Uterus (tissue), 4 donors: ENCODE measurements around the gene SLC36A4. TPM values are rescaled to one million over a fixed set of nuclear protein-coding genes. Genes with fewer than 3 reads are reported as not detected.

Experiments
- DNase-seq, 2 donors: peaks; one replicate each; pipeline ENCODE4 v3.0.0-alpha.2; 2019 to 2020
- H3K27ac ChIP-seq, 2 donors: fragments of 200-600 bp; sonication (generic); 1 replicate in 1 of 2; 2 replicates in 1 of 2; pipeline ENCODE4 v1.5.1; 2016 to 2018
- H3K27me3 ChIP-seq, 2 donors: fragments of 200-600 bp; sonication (generic); one replicate each; pipeline ENCODE4 v1.5.1; 2018 to 2019; ENCODE audit warnings: control low read depth in 1 of 2
- H3K36me3 ChIP-seq, 2 donors: fragments of 200-600 bp; sonication (generic); one replicate each; pipeline ENCODE4 v1.5.1; 2019; ENCODE audit warnings: control low read depth in 1 of 2
- H3K4me1 ChIP-seq, 2 donors: fragments of 200-600 bp; sonication (generic); one replicate each; pipeline ENCODE4 v1.5.1; 2018 to 2019; ENCODE audit warnings: control low read depth in 1 of 2
- H3K4me3 ChIP-seq, 2 donors: fragments of 200-600 bp; sonication (generic); 1 replicate in 1 of 2; 2 replicates in 1 of 2; pipeline ENCODE4 v1.5.1; 2018 to 2019; ENCODE audit warnings: mild to moderate bottlenecking in 1 of 2
- H3K9me3 ChIP-seq, 2 donors: fragments of 200-600 bp; sonication (generic); one replicate each; pipeline ENCODE4 v1.5.1; 2019; ENCODE audit warnings: control low read depth in 1 of 2
- POLR2A ChIP-seq, 2 donors: fragments of 450-650 bp; IDR thresholded peaks; one replicate each; pipeline ENCODE4 v1.6.1; 2016; ENCODE audit warnings: antibody characterized with exemption in 2 of 2, mild to moderate bottlenecking in 1 of 2, moderate library complexity in 1 of 2
- intact Hi-C: fragments of 100-400 bp; cut with DNase I; formaldehyde crosslinking; loops from one replicate; pipeline ENCODE4 v1.15.1; 2023; ENCODE audit warnings: low total_unique reads
- total RNA-seq, 4 donors: library from RNA; depleted of rRNA in 3 of 4; stranded (reverse); fragments of >200 nt in 3 of 4; gene quantifications; one replicate each; pipeline versions ENCODE4 v1.1.0 to v1.2.4, GENCODE V29; 2014 to 2023
- TF ChIP-seq, protein P1 (sequence below), 4 experiments: fragments of 200-600 bp in 2 of 4; fragments of 450-650 bp in 2 of 4; sonication (generic) in 2 of 4; IDR thresholded peaks; one replicate each; pipeline ENCODE4 v1.5.1; 2016 to 2019; ENCODE audit warnings: antibody characterized with exemption in 4 of 4, mild to moderate bottlenecking in 2 of 4, moderate library complexity in 1 of 4
- donor health status: DM: yes; HTN: yes; CAD: no.

Gene SLC36A4
- total RNA-seq, 4 donors from 2014 or later: 24.5 to 49.4 (median 29.4) TPM

DNA sequence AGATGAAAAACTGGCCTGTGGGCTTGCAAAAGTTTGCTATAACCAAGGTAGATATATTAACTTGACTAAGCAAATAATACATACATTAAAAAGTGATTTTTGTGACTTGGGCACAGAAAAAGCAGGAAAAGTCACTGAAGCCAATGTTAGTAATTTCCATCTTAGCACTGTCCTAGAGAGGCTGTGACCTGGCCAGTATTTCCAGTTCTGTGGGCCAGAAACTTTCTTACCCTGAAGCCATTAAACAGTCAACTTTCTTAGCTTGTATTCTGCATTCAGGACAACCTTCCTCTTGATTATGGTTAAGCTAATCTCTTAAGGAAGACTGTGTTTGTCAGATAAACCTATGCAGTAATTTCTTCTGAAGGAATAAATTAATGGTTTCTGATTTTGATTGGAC is 22.3 kb upstream of the SLC36A4 start:
- no peaks in the 10 kb centered on the region for H3K4me1 ChIP-seq
- no peak overlapping the region for H3K4me3 ChIP-seq
- DNase-seq: no peak
- no peaks in the 10 kb centered on the region for H3K9me3 ChIP-seq
- no peaks in the 10 kb centered on the region for H3K27me3 ChIP-seq
- H3K27ac ChIP-seq: no peak overlapping the region
- TF ChIP-seq, protein P1, sequence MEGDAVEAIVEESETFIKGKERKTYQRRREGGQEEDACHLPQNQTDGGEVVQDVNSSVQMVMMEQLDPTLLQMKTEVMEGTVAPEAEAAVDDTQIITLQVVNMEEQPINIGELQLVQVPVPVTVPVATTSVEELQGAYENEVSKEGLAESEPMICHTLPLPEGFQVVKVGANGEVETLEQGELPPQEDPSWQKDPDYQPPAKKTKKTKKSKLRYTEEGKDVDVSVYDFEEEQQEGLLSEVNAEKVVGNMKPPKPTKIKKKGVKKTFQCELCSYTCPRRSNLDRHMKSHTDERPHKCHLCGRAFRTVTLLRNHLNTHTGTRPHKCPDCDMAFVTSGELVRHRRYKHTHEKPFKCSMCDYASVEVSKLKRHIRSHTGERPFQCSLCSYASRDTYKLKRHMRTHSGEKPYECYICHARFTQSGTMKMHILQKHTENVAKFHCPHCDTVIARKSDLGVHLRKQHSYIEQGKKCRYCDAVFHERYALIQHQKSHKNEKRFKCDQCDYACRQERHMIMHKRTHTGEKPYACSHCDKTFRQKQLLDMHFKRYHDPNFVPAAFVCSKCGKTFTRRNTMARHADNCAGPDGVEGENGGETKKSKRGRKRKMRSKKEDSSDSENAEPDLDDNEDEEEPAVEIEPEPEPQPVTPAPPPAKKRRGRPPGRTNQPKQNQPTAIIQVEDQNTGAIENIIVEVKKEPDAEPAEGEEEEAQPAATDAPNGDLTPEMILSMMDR (IDR thresholded peaks at IDR 0.05): no peak
- TF ChIP-seq POLR2A (IDR thresholded peaks at IDR 0.05): no peak
- no peaks in the 10 kb centered on the region for H3K36me3 ChIP-seq
- intact Hi-C loops: no loop called here

DNA sequence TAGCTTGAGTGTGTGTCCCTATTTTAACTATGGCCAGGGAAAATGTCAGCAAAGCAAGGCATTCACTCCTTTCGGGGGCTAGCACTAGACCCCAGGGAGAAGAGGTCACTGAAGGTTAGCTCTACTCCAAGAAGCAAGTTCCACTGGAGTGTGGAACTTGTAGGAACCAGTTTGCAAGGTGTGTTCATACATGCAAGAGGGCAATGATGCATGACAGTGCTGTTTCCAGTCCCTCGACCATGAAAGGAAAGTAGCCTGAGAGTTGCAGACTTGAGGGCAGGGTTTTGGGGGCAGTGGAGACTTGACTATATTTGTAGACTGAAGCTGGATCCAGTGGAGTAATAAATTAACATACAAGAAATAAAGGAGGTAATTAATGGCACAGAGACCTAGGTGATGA is 21.6 kb upstream of the SLC36A4 start:
- intact Hi-C loops: no loop called here
- TF ChIP-seq POLR2A (IDR thresholded peaks at IDR 0.05): no peak
- TF ChIP-seq, protein P1 (IDR thresholded peaks at IDR 0.05): no peak
- Histone ChIP-seq H3K4me1 (no peaks in the 10 kb centered on the region), H3K36me3 (no peaks in the 10 kb centered on the region), H3K4me3 (no peak overlapping the region), H3K27me3 (no peaks in the 10 kb centered on the region), H3K9me3 (no peaks in the 10 kb centered on the region), H3K27ac (no peak overlapping the region)
- DNase-seq: no peak

DNA sequence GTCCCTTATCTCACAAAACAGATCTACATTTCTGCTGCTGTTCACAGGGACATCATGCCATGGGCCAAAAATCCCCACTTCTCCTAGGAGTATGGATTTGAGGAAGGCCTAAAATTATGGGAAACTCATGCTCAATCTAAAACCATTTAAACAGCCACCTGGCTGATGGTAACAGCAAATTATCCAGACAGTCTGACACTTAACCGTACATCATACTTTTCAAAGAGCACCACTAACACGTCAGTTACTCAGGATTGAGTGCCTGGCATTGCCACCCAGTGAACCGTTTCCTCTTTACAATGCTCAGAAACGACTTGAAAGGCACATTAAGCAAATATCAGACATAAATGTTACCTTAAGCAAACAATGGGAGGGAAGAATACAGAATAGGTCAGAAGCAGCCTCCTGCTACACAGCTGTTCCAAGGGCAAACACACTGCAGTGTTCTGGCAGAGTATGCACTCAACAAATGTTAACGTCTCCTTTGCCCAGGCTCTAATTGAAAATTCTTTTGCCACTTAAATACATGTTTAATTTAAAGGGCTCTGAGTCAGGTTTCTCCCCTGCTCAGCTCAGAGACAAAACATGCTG is 18.8 kb upstream of the SLC36A4 start:
- DNase-seq: no peak
- intact Hi-C loops: no loop called here
- TF ChIP-seq, protein P1 (IDR thresholded peaks at IDR 0.05): no peak
- no peak for TF ChIP-seq POLR2A (IDR thresholded peaks at IDR 0.05)
- no peak overlapping the region for H3K4me3 ChIP-seq
- H3K27ac ChIP-seq: no peak overlapping the region
- no peaks in the 10 kb centered on the region for H3K4me1 ChIP-seq
- no peaks in the 10 kb centered on the region for H3K9me3 ChIP-seq
- H3K27me3 ChIP-seq: no peaks in the 10 kb centered on the region
- no peaks in the 10 kb centered on the region for H3K36me3 ChIP-seq

DNA sequence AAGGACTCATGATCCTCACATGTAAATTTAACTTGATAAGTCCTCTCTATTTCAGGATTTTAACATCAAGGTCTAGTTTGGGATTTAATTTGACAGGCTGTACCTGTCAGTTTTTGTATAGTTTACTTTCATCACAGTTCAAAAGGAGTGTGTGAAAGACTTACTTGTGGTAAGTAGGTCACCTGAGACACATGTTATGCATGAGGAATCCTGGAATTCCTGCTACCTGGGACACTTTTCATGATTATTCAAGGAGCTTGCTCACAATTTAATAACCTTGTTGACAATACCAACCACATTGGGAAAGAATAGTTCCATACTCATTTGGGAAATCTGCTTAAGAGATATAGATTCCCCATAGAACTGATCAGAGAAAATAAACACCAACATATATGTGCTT is 15.8 kb upstream of the SLC36A4 start:
- Histone ChIP-seq H3K4me1 (no peaks in the 10 kb centered on the region), H3K4me3 (no peak overlapping the region), H3K27me3 (no peaks in the 10 kb centered on the region), H3K36me3 (no peaks in the 10 kb centered on the region), H3K9me3 (no peaks in the 10 kb centered on the region), H3K27ac (no peak overlapping the region)
- TF ChIP-seq, protein P1 (IDR thresholded peaks at IDR 0.05): no peak
- no peak for TF ChIP-seq POLR2A (IDR thresholded peaks at IDR 0.05)
- intact Hi-C loops: no loop called here
- DNase-seq: no peak

DNA sequence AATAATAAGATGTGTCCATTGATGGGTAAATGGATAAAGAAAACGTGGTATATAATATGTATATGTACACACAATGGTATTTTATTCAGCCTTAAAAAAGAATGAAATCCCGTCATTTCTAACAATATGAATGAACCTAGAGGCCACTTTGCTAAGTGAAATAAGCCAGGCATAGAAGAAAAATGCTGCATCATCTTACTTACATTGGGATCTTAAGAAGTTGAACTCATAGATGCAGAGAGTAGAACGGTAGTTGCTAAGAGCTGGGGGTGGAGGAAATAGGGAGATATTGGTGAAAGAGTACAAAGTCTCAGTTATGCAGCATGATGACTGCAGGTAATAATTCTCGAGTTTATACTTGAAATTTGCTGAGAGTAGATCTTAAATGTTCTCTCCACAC is 14.3 kb upstream of the SLC36A4 start:
- no peaks in the 10 kb centered on the region for H3K36me3 ChIP-seq
- intact Hi-C loops: no loop called here
- no peaks in the 10 kb centered on the region for H3K27me3 ChIP-seq
- no peak for DNase-seq
- TF ChIP-seq POLR2A (IDR thresholded peaks at IDR 0.05): no peak
- TF ChIP-seq, protein P1 (IDR thresholded peaks at IDR 0.05): no peak
- H3K9me3 ChIP-seq: no peaks in the 10 kb centered on the region
- H3K4me3 ChIP-seq: no peak overlapping the region
- no peaks in the 10 kb centered on the region for H3K4me1 ChIP-seq
- no peak overlapping the region for H3K27ac ChIP-seq
